ENCODE data around the gene CKLF.
"Not testable (repeated sequence)": the region's sequence is repeated elsewhere in the genome, so short reads cannot be mapped to it uniquely, and the experiment has no call there.

The CKLF gene, protein sequence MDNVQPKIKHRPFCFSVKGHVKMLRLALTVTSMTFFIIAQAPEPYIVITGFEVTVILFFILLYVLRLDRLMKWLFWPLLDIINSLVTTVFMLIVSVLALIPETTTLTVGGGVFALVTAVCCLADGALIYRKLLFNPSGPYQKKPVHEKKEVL

GRCh38 chr16:66552286-66553177 is at the start of gene CKLF:
Gene CKLF (plus strand): TSS chr16:66552576. CDS start chr16:66552716, 140 bp downstream.
- peak; percentile 75 for DNase-seq

DNA sequence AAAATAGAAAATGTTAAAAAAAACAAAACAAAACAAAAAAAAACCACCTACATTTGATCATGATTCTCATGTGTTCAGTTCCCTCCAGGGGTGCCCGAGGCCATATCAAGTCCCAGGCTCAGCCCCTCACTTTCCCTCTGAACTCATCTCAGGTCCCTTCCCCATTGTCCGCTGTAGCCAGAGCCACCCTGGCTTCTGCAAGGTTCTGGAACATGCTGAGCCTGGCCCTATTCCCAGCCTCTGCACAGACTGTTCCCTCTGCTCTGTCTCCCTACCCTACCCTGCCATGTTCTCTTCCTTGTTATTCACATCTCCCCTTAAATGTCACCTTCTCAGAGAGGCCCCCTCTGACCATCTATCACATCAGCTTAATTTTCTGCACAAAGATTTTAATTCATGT is 49.3 kb upstream of the CKLF start:
- DNase-seq = no peak

- no peak for DNase-seq
Measured at GRCh38 chr16:66503612-66504011, 48.8 kb upstream of the CKLF start.

GRCh38 chr16:66507731-66508239 is 44.6 kb upstream of the CKLF start:
- DNase-seq = no peak

GRCh38 chr16:66508248-66508913 is 44.0 kb upstream of the CKLF start:
- peak; percentile 94 for DNase-seq

- DNase-seq = no peak
Measured at GRCh38 chr16:66508914-66509496, 43.4 kb upstream of the CKLF start.

GRCh38 chr16:66509576-66509975 is 42.8 kb upstream of the CKLF start:
- DNase-seq = no peak

DNA sequence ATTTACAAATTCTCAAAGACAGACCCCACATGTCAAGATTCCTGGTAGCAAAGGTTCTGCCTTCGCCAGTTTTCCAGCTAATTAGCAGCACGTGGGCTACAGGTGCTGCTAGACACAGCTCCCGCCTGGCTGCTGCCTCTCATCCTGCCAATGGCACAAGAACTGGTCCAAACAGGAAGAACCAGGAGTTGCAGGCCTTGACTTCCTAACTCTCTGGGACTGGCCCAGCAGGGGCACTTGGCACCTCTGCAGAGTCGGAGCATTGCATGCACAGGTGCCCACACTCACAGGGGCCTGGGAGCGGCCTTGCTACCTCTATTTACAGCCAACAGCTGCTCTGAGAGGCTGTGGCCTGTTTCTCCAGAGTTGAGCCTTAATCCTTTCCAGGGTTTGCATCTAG is 42.1 kb upstream of the CKLF start:
- DNase-seq = no peak

GRCh38 chr16:66510711-66511601 is 41.4 kb upstream of the CKLF start:
- no peak for DNase-seq

DNA sequence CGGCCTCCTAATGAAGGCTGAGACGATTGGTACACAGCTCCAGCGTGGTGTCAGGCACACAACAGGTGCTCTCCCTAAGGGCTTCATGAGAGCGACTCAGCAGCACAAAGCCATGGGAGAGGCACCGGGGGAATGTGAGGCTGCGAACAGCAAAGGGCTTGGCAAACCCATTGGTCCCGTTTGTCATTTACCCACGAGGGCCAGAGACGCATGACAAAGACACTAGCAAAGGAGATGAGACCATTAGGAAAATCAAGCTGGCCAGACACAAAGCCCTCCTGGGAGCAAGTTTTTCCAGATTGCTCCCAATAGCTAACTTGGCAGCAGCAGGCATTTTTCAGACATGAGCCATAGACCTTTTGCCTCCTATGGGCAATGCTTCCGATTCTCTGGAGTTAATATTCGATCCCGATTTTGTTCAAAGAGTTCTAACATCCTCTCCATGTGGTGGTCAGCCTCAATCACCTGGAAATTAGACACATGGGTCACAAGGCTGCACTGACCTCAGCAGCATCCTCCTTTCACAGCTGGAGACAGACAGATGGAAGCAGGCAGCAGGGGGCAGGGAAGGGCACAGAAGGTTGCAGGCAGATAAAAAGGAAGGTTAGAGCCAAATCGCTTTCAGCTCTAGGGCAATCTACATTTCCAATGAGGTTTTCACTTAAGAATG is 40.6 kb upstream of the CKLF start:
- peak; percentile 89 for DNase-seq

DNA sequence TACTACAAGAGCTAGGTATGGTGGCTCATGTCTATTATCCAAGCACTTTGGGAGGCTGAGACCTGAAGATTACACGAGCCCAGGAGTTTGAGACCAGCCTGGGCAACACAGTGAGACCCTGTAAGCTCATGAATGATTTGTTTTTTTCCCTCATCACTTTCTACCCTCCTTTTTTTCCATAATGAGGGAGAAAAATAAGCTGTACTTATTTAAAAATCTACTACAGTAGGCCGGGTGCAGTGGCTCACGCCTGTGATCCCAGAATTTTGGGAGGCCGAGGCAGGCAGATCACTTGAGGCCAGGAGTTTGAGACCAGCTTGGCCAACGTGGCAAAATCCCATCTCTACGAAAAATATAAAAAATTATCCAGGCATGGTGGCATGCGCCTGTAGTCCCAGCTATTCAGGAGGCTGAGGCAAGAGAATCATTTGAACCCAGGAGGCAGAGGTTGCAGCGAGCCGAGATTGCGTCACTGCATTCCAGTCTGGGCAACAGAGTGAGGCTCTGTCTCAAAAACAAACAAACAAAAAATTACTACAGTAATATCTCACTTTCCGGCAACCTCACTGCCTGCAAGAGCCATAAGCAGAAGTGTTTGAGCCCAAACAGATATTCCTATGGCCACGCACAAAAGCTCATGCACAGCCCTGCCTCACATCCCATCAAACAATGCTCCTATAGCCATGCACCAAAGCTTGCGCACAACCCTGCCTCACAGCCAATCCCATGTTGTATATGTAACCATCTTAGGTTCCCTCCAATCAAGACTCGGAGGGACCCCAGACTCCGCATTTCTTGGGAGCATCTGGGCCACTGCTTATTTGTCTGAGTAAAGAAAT is 39.9 kb upstream of the CKLF start:
- DNase-seq = peak; percentile 40

GRCh38 chr16:66513111-66513723 is 39.2 kb upstream of the CKLF start:
- DNase-seq = no peak

- not testable (repeated sequence) for DNase-seq
Measured at GRCh38 chr16:66514391-66514790, 38.0 kb upstream of the CKLF start.

DNA sequence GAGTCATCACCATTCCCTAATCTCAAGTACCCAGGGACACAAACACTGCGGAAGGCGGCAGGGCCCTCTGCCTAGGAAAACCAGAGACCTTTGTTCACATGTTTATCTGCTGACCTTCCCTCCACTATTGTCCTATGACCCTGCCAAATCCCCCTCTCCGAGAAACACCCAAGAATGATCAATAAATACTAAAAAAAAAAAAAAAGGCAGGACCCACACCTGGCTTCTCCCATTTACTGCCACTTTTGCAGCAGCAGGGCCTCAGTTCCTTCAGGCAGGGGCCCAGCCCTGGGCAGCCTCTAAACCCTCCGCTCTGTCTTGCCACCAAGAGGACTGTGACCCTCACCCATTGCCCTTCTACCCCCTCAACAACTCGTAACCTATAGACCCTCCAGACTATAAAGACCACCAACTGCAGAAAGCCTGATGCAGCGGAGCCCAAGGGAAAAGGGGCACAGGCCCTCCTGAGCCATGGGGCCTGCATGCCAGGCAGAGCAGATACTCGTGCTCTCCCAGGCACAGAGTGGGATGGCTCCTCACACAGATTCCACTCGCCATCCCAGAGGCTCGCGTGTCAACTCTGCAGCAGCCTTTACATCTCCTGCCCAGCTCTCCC is 37.3 kb upstream of the CKLF start:
- DNase-seq = not testable (repeated sequence)

DNA sequence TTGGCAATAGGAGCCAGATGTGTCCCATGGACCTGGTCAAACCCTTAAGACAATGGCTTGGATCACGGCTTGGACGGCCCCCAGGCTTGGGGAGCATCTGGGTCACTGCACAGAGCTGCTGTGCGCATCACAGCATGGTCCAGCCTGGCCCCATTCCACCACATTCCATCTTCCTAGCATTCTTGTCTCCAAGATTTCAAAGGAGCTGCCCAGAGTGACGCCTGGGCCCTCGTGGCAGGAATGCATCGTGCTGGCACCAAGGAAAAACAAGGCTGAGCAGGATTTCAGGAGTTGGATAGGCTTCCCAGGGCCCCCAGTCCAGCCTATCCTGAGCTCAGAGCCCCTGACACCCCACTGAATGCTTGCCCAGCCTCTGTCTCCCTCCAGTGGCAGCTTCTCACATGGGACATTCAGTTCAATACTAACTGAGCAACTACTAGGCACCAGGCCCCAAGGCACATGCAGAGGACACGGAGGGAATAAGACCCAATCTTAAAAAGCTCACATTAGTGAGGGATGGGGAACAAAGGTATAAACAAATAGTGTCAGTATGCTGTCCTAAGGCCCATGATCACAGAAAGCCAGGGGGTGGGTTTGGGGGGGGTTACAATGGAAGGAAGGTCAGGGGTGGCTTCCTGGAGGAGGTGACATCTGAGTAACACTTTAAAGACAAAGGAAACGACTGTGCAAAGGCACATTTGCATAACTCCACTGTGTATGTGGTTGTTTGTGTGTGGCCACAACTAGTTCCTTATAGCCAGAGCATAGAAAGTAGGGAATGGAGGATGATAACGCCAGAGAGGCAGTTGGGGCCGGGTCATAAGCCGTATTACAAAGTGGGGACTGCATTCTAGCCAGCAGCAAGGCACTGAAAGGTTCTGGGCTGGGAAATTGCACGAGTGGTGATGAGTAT is 36.5 kb upstream of the CKLF start:
- peak; percentile 89 for DNase-seq

DNA sequence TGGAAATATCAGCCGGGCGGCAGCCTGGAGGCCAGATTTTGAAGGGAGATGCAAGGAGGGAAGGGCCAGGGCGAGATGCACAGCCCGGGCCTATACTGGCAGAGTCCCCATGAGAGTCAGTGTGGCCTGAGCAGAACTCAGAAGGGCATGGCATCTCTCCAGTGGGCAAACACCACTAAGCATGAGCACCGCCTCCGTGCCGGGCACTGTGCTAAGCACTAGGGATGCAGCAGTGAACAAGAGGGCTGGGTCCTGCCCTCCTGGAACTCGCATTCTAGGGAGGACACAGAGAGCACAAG is 35.9 kb upstream of the CKLF start:
- DNase-seq = no peak

GRCh38 chr16:66516808-66517585 is 35.4 kb upstream of the CKLF start:
- DNase-seq = peak; percentile 99

All from NCI-H226 (cell line).